GM15510 (cell line): ENCODE measurements around the gene EAPP.
A peak's percentile ranks its signal among the peaks of the same experiment; 100 is the strongest.

Experiments used
- POLR2A ChIP-seq: IDR thresholded peaks from 3 replicates; pipeline ENCODE4 v1.6.1; 2011; ENCODE audit warnings: borderline replicate concordance; ENCODE audit not compliant: insufficient read length; ENCODE audit errors: extremely low read depth

The EAPP gene, protein sequence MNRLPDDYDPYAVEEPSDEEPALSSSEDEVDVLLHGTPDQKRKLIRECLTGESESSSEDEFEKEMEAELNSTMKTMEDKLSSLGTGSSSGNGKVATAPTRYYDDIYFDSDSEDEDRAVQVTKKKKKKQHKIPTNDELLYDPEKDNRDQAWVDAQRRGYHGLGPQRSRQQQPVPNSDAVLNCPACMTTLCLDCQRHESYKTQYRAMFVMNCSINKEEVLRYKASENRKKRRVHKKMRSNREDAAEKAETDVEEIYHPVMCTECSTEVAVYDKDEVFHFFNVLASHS

DNA sequence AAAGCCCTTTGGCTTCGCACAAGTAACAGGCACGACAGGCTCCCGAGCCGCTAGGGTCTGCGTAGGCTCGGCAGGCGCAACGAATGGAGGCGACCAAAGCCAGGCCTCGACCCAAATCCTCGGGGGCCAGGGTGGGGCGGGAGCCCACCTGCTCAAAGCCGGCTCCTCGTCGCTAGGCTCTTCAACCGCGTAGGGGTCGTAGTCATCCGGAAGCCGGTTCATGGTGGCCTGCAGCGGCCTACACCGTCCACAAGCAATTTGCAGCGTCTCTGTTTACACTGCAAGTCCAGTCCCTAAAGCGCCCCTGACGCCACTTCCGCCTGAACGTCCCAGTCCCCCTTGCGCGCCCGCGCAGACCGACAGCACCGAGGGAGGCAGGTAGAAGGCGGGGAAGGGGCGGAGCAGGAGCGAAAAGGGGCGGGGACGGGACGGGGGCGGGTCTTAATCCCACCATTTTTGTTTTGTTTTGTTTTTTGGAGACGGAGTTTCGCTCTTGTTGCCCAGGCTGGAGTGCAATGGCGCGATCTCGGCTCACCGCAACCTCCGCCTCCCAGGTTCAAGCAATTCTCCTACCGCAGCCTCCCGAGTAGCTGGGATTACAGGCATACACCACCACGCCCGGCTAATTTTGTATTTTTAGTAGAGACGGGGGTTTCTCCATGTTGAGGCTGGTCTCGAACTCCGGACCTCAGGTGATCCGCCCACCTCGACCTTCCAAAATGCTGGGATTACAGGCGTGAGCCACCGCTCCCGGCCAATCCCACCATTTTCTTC, at the start of gene EAPP:
Gene EAPP (minus strand): TSS at position 295 of the 774 bp plus-strand sequence. CDS start 73 bp downstream, at position 222.
- peak; percentile 82 for TF ChIP-seq POLR2A

DNA sequence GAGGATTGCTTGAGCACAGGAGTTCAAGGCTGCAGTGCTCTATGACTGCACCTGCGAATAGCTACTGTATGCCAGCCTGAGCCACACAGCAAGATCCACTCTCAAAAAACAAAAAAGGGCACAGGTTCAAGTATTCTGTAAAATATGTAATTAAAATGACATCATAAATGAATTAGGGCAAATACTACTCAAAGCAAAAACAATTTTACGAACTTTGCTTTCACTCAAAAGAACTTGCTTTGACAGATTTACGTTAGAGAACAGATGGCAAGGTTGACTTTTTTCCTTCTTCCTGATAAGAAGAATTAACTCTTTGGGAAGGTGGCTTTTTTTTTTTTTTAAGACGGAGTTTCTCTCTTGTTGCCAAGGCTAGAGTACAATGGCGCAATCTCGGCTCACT, 44.0 kb upstream of the EAPP start:
- no peak for TF ChIP-seq POLR2A

DNA sequence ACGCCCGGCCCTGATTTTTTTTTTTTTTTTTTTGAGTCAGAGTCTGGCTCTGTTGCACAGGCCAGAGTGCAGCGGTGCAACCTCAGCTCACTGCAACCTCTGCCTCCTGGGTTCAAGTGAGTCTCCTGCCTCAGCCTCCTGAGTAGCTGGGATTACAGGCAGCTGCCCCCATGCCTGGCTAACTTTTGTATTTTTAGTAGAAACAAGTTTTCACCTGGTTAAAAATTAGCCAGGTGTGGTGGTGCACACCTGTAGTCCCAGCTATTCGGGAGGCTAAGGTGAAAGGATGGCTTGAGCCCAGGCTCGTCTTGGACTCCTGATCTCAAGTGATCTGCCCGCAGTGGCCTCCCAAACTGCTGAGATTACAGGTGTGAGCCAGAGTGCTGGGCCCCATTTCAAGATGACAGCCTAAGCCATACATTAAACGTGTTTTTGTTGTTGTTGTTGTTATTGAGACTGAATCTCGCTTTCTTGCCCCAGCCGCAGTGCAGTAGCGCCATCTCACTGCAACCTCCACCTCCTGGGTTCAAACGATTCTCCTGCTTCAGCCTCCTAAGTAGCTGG, 42.7 kb upstream of the EAPP start:
- TF ChIP-seq POLR2A, result no peak

DNA sequence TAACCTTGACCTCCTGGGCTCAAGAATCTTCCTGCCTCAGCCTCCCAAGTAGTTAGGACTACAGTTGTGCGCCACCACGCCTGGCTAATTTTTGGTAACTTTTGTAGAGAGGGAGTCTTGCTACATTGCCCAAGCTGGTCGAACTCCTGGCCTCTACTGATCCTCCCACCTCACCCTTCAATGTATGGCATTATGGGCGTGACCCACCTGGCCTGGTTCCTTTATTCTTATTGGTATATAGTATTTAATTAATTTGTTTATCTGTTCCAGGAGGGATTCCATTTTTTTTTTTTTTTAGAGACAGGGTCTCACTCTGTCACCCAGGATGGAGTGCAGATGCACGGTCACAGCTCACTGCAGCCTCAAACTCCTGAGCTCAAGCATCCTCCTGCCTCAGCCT, 40.9 kb upstream of the EAPP start:
- no peak for TF ChIP-seq POLR2A

DNA sequence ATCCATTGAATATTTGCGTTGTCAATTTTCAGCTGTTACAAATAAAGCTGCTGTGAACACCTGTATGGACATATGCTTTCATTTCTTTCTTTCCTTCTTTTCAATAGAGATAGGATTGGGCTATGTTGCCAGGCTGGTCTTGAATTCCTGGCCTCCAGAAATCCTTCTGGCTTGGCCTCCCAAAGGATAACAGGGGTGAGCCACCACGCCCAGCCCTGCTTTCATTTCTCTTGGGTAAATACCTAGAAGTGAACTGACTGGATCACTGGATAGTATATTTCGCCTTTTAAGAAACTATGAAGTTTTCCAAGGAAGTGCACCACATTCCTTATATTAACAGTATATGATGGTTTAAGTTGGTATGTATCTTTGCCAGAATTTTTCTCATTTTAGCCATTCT, 32.3 kb upstream of the EAPP start:
- no peak for TF ChIP-seq POLR2A

DNA sequence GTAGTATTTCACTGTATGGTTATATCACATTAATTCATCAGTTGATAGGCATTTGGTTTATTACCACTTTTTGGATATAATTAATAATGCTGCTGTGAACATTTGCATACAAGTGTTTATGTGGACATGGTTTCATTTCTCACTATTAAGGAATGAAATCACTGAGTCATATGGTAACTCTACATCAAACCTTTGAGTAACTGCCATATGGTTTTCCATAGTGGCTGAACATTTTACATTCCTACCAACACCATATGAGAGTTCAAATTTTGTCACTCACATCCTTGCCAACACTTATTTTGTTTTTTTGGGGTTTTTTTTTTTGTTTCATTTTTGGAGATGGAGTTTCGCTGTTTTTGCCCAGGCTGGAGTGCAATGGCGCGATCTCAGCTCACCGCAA, 30.2 kb upstream of the EAPP start:
- no peak for TF ChIP-seq POLR2A

DNA sequence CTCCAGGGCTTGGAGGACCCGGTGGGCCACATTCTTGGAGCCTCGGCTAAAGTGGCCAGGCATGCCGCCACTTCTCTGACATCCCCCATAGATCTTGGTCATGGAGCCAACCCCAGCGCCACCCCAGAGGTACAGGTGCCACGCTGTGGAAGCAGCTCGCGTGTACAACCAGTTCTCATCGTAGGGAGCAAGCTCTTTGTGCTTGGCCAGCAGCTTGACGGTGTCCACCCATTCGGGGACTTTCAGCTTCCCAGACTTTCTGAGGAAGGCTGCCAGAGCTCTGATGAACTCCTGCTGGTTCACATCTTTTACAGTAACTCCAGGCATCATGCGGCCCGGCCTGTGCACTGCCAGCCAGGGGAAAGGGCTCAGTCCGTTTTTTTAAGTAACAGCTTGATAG, 29.3 kb upstream of the EAPP start:
- no peak for TF ChIP-seq POLR2A

DNA sequence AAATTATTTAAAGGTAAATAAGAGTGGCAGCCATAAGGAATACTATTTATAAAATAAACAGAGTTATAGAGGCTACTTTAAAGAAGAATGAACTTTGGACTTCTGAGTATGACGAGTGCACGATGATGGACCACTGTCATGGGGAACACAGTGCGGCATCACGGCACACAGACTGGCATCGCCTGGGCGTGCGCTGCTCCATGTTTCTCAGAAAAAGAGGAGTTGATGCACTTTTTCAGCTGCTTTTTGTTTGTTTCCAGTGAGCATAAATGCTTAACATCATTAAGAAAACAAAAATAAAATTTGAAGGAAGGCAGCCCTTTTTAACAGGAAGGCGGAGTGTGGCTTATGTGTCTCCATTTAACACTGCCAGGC, 23.3 kb upstream of the EAPP start:
- no peak for TF ChIP-seq POLR2A

DNA sequence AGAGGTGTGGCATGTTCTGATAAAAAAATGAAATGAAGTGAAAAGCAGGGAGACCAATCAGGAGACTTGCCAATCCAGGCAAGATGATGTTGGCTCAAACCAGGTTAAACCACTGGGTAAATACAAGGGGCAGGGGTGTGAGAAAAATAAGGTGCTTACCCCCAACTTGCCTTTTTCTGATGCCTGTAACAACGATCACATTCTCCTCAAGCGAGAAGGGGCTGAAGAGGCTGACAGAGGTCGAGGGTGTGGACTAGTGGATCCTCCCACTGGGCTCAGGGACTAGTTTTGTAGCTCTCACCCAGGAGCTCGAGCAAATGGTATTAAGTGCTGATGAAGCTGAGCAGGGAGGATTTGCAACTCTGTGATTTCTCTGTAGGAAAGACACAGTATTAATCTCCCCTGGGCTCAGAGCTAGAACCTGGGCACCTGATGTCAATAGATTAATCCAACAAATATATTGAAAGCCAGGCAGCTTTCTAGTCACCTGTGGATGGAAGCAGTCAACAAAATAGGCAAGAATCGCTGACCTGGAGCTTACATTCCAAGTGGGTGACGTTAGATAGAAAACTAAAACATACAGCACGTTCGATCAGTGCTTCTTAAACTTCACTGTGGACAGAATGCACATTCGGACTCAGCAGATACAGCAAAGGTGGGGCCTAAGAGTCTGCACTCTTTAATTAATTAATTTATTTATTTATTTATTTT, 15.2 kb upstream of the EAPP start:
- TF ChIP-seq POLR2A, result no peak

DNA sequence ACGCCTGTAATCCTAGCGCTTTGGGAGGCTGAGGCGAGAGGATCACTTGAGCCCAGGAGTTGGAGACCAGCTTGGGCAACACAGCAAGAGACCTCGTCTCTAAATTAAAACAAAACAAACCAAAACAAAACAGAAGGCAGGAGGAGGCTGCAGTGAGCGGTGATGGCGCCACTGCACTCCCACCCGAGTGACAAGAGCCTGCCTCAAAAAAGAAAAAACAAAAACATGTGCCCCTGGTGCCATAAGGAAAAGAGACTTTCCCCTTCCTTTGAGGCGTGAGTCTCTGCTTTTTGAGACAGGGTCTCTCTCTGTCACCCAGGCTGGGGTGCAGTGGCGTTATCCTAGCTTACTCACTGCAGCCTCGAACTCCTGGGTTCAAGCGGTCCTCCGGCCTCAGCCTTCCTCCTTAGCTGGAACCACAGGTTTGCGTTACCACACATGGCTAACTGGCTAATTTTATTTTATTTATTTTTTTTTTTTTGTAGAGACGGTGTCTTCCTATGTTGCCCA, 9.0 kb upstream of the EAPP start:
- TF ChIP-seq POLR2A, result no peak

DNA sequence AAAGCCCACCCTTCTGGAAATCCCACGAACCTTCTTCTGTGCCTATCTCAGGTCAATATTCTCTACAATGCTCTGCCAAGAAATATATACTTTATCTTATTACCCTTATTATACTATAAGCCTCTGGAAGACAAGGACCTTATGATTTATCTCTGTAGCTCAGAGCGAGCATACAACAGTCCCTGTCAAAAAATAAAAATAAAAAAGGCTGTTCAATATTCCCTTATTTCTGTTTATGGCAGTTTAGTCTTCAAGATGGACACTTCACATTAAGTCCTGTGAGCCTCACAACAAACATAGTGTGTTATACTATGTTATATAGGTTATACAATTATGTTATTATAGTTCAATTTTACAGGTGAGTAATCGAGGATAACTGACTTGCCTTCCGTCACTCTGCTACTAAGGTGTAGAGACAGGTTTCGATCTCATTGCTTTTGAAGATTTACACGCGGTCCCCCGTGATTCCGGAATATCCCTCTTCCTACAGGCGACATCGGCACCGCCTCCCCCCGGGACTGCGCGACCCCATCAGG, 562 bp downstream of the EAPP start:
- TF ChIP-seq POLR2A, result no peak

DNA sequence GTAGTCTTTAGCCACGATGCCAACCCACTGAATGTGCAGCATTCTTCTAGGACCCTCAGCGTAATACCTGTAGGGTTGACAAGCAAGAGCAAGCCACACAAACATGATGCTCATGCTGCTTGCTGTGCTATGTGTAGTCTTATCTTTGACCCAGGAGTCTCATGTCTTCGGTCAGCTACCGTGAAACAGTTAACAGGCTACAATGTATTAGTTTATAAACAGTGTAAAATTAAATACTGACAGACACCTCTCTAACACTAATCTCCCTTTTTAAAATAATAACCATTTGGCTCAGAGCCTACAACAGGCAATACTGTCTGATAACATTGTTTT, 1.9 kb downstream of the EAPP start:
- no peak for TF ChIP-seq POLR2A

DNA sequence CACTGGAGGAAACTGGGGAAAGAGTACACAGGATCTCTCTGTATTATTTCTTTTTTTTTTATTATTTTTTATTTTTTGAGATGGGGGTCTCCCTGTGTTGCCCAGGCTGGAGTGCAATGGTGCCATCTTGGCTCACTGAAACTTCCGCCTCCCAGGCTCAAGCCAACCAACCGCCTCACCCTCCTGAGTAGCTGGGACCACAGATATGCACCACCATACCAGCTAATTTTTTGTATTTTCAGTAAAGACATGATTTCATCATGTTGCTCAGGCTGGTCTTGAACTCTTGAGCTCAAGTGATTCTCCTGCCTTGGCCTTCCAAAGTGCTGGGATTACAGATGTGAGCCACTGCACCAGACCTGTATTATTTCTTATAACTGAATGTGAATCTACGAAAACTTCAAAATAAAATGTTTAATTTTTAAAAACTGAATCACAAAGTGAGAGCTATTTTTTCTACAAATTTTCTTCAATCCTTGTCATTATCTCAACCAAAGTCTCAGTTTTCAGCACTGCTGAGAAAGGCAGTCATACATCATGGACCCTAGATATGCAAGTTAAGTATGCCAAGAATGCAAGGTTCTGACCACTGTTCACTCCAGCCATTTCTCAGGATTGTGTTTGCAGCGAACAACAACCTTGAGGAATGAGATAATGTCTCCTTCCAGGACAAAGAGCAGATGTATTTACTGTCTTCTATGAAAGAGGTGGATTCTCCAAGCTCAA, 2.4 kb downstream of the EAPP start:
- no peak for TF ChIP-seq POLR2A

DNA sequence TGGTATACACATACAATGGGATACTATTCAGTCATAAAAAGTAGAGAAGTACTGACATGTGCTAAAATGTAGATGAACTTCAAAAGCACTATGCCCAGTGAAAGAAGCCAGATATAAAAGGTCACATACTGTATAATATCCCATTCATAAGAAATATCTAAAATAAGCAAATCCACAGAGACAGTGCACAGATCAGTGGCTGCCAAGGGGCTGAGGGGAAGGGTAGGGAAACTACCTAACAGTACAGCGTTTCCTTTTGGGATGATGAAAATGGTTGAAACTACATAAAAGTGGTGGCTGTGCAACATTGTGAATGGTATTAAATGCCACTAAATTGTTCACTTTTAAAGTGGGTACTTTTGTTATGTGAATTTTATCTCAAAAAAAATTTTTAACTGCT, 11.9 kb downstream of the EAPP start:
- no peak for TF ChIP-seq POLR2A
